Measurements from ENCODE around the gene ABCB11. TPM values are rescaled to one million over a fixed set of nuclear protein-coding genes. Genes with fewer than 3 reads are reported as not detected.

ABCB11 gene
- total RNA-seq, 1 donor from 2014 or later: 0.24 TPM

DNA sequence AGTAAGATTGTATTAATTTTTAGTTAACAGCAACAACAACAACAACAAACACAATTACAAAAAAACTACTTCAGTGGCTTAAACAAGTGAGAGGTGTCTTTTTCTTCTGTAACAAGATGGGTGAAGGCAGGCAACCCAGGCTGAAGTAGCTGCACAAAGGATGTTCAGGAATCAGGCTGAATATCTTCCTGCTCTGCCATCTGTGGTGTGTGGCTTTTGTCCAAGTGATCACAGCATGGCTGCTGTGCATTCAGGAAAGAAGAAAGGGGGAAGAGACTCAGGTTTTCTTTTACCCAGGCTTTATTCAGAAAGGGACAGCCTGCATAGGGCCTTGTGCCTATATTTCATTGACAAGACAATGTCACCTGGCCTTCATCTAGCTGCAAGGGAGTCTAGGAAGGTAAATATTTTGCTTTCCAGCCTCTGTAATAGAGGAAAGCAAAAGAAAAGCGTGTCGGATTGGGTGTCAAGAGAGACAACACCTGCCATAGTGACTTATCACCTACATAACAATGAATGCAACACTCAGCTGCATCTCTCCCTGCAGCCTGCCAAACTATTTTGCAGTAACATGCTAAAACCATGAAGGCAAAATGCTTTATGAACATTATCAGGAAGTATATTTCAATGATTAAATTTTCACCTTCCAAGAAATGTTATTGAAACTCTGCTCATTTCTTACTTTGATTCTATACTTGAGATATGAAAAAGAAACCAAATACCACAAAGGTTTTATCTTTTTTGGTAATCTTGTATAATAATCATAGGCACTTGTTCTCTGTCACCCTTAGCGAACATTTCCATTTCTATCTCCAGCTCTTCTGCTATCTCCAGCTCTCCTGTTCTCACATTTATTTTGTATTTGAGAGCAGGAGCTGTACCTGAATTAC is 115.4 kb downstream of the ABCB11 start:
- Mint-ChIP-seq H3K4me1 (ENCODE audit: unreplicated experiment) (peaks cover 12% of the 10 kb centered on the region), H3K27me3 (peaks cover 49% of the 10 kb centered on the region), H3K4me3 (no peak overlapping the region), H3K36me3 (no peaks in the 10 kb centered on the region), H3K9me3 (peaks cover 4% of the 10 kb centered on the region), H3K27ac (no peak overlapping the region)
- TF ChIP-seq, protein P1, sequence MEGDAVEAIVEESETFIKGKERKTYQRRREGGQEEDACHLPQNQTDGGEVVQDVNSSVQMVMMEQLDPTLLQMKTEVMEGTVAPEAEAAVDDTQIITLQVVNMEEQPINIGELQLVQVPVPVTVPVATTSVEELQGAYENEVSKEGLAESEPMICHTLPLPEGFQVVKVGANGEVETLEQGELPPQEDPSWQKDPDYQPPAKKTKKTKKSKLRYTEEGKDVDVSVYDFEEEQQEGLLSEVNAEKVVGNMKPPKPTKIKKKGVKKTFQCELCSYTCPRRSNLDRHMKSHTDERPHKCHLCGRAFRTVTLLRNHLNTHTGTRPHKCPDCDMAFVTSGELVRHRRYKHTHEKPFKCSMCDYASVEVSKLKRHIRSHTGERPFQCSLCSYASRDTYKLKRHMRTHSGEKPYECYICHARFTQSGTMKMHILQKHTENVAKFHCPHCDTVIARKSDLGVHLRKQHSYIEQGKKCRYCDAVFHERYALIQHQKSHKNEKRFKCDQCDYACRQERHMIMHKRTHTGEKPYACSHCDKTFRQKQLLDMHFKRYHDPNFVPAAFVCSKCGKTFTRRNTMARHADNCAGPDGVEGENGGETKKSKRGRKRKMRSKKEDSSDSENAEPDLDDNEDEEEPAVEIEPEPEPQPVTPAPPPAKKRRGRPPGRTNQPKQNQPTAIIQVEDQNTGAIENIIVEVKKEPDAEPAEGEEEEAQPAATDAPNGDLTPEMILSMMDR (conservative IDR thresholded peaks at IDR 0.05): no peak
- DNase-seq (ENCODE audit: extremely low spot score, unreplicated experiment): no peak

DNA sequence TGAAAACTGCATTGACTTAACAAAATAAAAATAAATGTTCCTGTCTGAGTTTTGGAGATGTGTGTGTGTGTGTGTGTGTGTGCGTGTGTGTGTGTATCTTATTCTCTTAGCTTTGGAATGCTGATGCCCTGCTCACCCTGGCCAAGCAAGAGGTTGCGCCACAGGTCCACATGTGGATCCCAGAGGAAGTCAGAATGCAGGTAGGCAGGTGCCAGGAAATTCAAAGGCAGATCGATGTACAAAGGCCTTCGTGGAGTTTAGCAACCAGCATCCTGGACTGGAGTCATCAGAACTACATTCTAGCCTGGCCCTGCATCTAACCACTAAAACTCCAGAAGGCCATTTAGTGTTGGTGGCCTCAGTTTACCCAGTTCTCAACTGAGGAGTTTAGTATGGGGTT is 117.6 kb downstream of the ABCB11 start:
- Mint-ChIP-seq H3K4me3 (no peak overlapping the region), H3K9me3 (no peaks in the 10 kb centered on the region), H3K27me3 (peaks cover 56% of the 10 kb centered on the region), H3K4me1 (ENCODE audit: unreplicated experiment) (peaks cover 21% of the 10 kb centered on the region), H3K36me3 (no peaks in the 10 kb centered on the region), H3K27ac (no peak overlapping the region)
- DNase-seq (ENCODE audit: extremely low spot score, unreplicated experiment): no peak
- TF ChIP-seq, protein P1 (conservative IDR thresholded peaks at IDR 0.05): no peak

DNA sequence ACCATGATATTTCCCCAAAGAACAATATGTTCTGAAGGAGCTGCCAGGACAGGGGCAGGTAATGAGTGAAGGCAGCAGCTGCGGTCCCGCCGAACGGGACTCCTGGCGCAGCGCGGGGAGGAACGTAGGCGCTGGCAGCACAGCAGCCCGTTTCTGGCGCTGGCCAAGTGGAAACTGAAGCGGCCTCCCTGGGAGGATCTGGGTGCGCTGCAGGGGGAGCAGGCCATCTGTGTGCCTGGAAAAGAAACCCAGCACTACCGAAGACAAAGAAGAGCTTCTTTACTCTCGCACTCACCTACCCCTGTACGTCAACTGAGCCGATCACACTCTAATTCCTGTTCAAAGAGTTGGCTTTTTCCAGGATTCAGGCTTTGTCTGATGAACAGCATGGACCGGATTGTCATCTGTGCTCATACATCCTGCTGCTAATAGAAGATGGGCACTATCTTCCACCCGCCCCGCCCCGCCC is 118.2 kb downstream of the ABCB11 start:
- no peak for DNase-seq (ENCODE audit: extremely low spot score, unreplicated experiment)
- Mint-ChIP-seq H3K27ac (no peak overlapping the region), H3K9me3 (peaks cover 2% of the 10 kb centered on the region), H3K4me3 (peak overlapping the region; percentile 62), H3K36me3 (no peaks in the 10 kb centered on the region), H3K4me1 (ENCODE audit: unreplicated experiment) (peaks cover 24% of the 10 kb centered on the region), H3K27me3 (peaks cover 57% of the 10 kb centered on the region)
- TF ChIP-seq, protein P1 (conservative IDR thresholded peaks at IDR 0.05): no peak

GRCh38 chr2:168912466-168912865 is 118.7 kb downstream of the ABCB11 start:
- peaks cover 5% of the 10 kb centered on the region for H3K9me3 Mint-ChIP-seq
- peaks cover 62% of the 10 kb centered on the region for H3K27me3 Mint-ChIP-seq
- no peak overlapping the region for H3K27ac Mint-ChIP-seq
- TF ChIP-seq, protein P1 (conservative IDR thresholded peaks at IDR 0.05): no peak
- peak overlapping the region; percentile 62 for H3K4me3 Mint-ChIP-seq
- no peaks in the 10 kb centered on the region for H3K36me3 Mint-ChIP-seq
- H3K4me1 Mint-ChIP-seq (ENCODE audit: unreplicated experiment): peaks cover 28% of the 10 kb centered on the region
- no peak for DNase-seq (ENCODE audit: extremely low spot score, unreplicated experiment)

DNA sequence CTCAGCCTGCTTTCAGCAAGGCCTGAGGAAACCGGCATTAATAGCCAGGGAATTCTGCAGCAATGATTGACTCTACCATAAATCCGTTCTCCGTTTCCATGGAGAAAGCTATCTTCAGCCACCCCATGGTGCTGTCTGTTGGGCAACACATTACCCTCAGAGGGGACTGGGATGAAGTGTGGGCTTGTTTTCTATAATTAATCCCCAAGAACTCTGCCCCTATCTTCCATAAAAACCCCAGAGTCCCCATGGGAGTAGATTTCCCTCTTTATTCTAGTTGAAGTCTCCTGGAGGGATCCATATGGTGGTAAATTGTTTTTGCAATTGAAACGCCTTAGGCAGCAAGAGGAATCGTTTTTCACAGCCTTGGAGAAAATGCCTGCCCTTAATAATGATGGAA is 120.8 kb downstream of the ABCB11 start:
- H3K4me3 Mint-ChIP-seq: no peak overlapping the region

More for the DNA sequence above, 120.8 kb downstream of the ABCB11 start:
- Mint-ChIP-seq H3K9me3 (peaks cover 5% of the 10 kb centered on the region), H3K27me3 (peaks cover 81% of the 10 kb centered on the region), H3K4me1 (ENCODE audit: unreplicated experiment) (peaks cover 28% of the 10 kb centered on the region), H3K36me3 (no peaks in the 10 kb centered on the region), H3K27ac (no peak overlapping the region)
- no peak for DNase-seq (ENCODE audit: extremely low spot score, unreplicated experiment)
- TF ChIP-seq, protein P1 (conservative IDR thresholded peaks at IDR 0.05): no peak

Data from type B pancreatic cell (in vitro differentiated cells).